Measurements from ENCODE around the gene RFWD3. TPM values are rescaled to one million over a fixed set of nuclear protein-coding genes. Genes with fewer than 3 reads are reported as not detected.

RFWD3 gene
- total RNA-seq, 1 experiment from 2014 or later: 53.7 TPM

DNA sequence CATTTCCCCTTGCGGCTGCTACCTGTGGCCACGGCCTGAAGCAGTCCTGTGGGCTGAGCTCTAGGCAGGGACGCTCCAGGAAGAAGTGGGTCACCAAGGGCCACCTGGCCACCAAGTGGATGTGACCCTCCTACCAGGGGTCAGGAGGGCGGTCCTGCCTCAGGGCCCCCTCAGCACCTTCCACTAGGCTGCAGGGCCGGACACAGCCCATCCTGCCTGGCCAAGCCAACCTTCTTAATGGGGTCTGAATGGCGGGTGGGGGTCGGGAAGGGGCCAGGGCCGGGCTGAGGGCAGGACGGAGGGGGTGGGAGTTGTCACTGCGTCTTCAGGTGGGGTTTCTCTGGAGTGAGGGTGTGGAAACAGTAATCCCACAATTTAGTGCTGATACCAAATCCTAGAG lies 47.2 kb upstream of the RFWD3 start:
- Histone ChIP-seq H3K27ac (ENCODE audit: low read length) (no peak overlapping the region), H3K27me3 (ENCODE audit: control insufficient read depth, insufficient read depth, low read length) (no peaks in the 10 kb centered on the region), H3K4me3 (ENCODE audit: low read depth in 2 of 2, low read length in 2 of 2) (no peak overlapping the region), H3K9me3 (ENCODE audit: control insufficient read depth, insufficient read depth, low read depth, low read length) (no peaks in the 10 kb centered on the region), H3K36me3 (ENCODE audit: control insufficient read depth, insufficient read depth, low read length) (no peaks in the 10 kb centered on the region), H3K4me1 (ENCODE audit: control insufficient read depth, insufficient read depth, low read length) (no peaks in the 10 kb centered on the region)
- in situ Hi-C loops (cut with HindIII; ENCODE audit: low pct_unique_long_range_greater_than_20kb, low sequenced_read_pairs) (no loop called here), intact Hi-C loops (cut with micrococcal nuclease; ENCODE audit: unreplicated experiment) (no loop called here)
- ATAC-seq (no peak), DNase-seq (ENCODE audit: low read depth, low spot score) (no peak)
- BruUV-seq (replicated peaks): no TSS peak
- TF ChIP-seq, protein P1, sequence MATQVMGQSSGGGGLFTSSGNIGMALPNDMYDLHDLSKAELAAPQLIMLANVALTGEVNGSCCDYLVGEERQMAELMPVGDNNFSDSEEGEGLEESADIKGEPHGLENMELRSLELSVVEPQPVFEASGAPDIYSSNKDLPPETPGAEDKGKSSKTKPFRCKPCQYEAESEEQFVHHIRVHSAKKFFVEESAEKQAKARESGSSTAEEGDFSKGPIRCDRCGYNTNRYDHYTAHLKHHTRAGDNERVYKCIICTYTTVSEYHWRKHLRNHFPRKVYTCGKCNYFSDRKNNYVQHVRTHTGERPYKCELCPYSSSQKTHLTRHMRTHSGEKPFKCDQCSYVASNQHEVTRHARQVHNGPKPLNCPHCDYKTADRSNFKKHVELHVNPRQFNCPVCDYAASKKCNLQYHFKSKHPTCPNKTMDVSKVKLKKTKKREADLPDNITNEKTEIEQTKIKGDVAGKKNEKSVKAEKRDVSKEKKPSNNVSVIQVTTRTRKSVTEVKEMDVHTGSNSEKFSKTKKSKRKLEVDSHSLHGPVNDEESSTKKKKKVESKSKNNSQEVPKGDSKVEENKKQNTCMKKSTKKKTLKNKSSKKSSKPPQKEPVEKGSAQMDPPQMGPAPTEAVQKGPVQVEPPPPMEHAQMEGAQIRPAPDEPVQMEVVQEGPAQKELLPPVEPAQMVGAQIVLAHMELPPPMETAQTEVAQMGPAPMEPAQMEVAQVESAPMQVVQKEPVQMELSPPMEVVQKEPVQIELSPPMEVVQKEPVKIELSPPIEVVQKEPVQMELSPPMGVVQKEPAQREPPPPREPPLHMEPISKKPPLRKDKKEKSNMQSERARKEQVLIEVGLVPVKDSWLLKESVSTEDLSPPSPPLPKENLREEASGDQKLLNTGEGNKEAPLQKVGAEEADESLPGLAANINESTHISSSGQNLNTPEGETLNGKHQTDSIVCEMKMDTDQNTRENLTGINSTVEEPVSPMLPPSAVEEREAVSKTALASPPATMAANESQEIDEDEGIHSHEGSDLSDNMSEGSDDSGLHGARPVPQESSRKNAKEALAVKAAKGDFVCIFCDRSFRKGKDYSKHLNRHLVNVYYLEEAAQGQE (IDR thresholded peaks at IDR 0.05; ENCODE audit: insufficient read depth in 1 of 2, low read depth in 2 of 2, low read length in 1 of 2): no peak
- TF ChIP-seq SIN3A (IDR thresholded peaks at IDR 0.05; ENCODE audit: borderline replicate concordance, insufficient read depth, low read depth, low read length) (no peak), TCF7L2 (IDR thresholded peaks at IDR 0.05; ENCODE audit: low read depth, low read length) (no peak), POLR2AphosphoS5 (IDR thresholded peaks at IDR 0.05; ENCODE audit: low read depth, low read length) (no peak)
- TF ChIP-seq, protein P2, sequence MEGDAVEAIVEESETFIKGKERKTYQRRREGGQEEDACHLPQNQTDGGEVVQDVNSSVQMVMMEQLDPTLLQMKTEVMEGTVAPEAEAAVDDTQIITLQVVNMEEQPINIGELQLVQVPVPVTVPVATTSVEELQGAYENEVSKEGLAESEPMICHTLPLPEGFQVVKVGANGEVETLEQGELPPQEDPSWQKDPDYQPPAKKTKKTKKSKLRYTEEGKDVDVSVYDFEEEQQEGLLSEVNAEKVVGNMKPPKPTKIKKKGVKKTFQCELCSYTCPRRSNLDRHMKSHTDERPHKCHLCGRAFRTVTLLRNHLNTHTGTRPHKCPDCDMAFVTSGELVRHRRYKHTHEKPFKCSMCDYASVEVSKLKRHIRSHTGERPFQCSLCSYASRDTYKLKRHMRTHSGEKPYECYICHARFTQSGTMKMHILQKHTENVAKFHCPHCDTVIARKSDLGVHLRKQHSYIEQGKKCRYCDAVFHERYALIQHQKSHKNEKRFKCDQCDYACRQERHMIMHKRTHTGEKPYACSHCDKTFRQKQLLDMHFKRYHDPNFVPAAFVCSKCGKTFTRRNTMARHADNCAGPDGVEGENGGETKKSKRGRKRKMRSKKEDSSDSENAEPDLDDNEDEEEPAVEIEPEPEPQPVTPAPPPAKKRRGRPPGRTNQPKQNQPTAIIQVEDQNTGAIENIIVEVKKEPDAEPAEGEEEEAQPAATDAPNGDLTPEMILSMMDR (IDR thresholded peaks at IDR 0.05): no peak
- ChIA-PET POLR2A (no interaction called here), CTCF (interaction anchor here (0.9 kb wide), 1 partner anchor 13 kb away, joined by 4 read pairs; no protein-coding TSS in a partner anchor)

DNA sequence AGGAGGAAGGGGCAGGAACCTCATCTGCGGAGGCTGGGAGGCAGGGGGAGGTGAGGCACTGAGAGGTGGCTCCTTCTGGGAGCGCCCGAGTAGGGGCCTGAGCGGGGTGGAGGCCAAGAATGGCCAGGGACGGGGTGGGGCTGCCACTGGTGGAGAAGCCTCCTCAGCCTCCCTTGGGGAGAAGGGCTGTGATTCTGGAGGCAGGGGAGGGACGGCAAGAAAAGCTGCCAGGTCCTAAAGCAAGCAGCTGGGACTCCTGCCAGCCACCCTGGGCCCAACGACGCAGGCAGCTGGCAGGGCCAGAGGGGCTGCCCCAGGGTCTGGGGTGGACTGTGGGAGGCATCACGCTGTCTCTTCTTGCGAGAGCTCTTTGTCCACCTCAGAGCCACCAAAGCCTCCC lies 46.6 kb upstream of the RFWD3 start:
- TF ChIP-seq TCF7L2 (IDR thresholded peaks at IDR 0.05; ENCODE audit: low read depth, low read length): no peak
- TF ChIP-seq POLR2AphosphoS5 (IDR thresholded peaks at IDR 0.05; ENCODE audit: low read depth, low read length): no peak
- no peak for TF ChIP-seq SIN3A (IDR thresholded peaks at IDR 0.05; ENCODE audit: borderline replicate concordance, insufficient read depth, low read depth, low read length)
- TF ChIP-seq, protein P1 (IDR thresholded peaks at IDR 0.05; ENCODE audit: insufficient read depth in 1 of 2, low read depth in 2 of 2, low read length in 1 of 2): no peak
- TF ChIP-seq, protein P2 (IDR thresholded peaks at IDR 0.05): no peak
- H3K4me3 ChIP-seq (ENCODE audit: low read depth in 2 of 2, low read length in 2 of 2): no peak overlapping the region
- in situ Hi-C loops (cut with HindIII; ENCODE audit: low pct_unique_long_range_greater_than_20kb, low sequenced_read_pairs): no loop called here
- H3K27ac ChIP-seq (ENCODE audit: low read length): no peak overlapping the region
- no peaks in the 10 kb centered on the region for H3K27me3 ChIP-seq (ENCODE audit: control insufficient read depth, insufficient read depth, low read length)
- H3K9me3 ChIP-seq (ENCODE audit: control insufficient read depth, insufficient read depth, low read depth, low read length): no peaks in the 10 kb centered on the region
- ChIA-PET POLR2A (no interaction called here), CTCF (interaction anchor here (0.9 kb wide), 1 partner anchor 13 kb away, joined by 4 read pairs; no protein-coding TSS in a partner anchor)
- BruUV-seq (replicated peaks): no TSS peak
- ATAC-seq (no peak), DNase-seq (ENCODE audit: low read depth, low spot score) (no peak)
- intact Hi-C loops (cut with micrococcal nuclease; ENCODE audit: unreplicated experiment): no loop called here
- H3K4me1 ChIP-seq (ENCODE audit: control insufficient read depth, insufficient read depth, low read length): no peaks in the 10 kb centered on the region
- no peaks in the 10 kb centered on the region for H3K36me3 ChIP-seq (ENCODE audit: control insufficient read depth, insufficient read depth, low read length)

All from Panc1 (cell line).